HepG2 (cell line): ENCODE results near the gene PLEKHG4. TPM values are rescaled to one million over a fixed set of nuclear protein-coding genes. Genes with fewer than 3 reads are reported as not detected.

Source experiments
- MYC ChIP-seq: sonication (generic); formaldehyde crosslinking; IDR thresholded peaks from 2 replicates; pipeline ENCODE4 v1.9.0; 2021; ENCODE audit warnings: missing genetic modification reagents, borderline replicate concordance
- NKX3-1 ChIP-seq: sonication (generic); formaldehyde crosslinking; IDR thresholded peaks from 2 replicates; pipeline ENCODE4 v1.5.0; 2020; ENCODE audit warnings: missing genetic modification reagents
- RXRA ChIP-seq: sonication (generic); formaldehyde crosslinking; IDR thresholded peaks from 2 replicates; pipeline ENCODE4 v1.5.1; 2020; ENCODE audit warnings: missing genetic modification reagents
- SAP130 ChIP-seq: IDR thresholded peaks from 2 replicates; pipeline ENCODE4 v1.6.1; 2016; ENCODE audit warnings: low read depth
- SP5 ChIP-seq: IDR thresholded peaks from 2 replicates; pipeline ENCODE4 v1.6.1; 2016; ENCODE audit warnings: low read depth, borderline replicate concordance
- ZBTB38 ChIP-seq: sonication (generic); formaldehyde crosslinking; IDR thresholded peaks from 2 replicates; pipeline ENCODE4 v1.5.1; 2020; ENCODE audit warnings: mild to moderate bottlenecking, missing genetic modification reagents
- ZNF160 ChIP-seq: sonication (generic); formaldehyde crosslinking; IDR thresholded peaks from 2 replicates; pipeline ENCODE4 v1.8.0; 2022; ENCODE audit warnings: mild to moderate bottlenecking, inconsistent platforms, missing genetic modification reagents
- polyA plus RNA-seq, 8 experiments: library from polyadenylated mRNA; depleted of rRNA in 3 of 8; stranded (reverse) in 7 of 8; unstranded in 1 of 8; fragments of >200 nt; fragmentation: Illumina TruSeq in 4 of 8; extraction: Trizol in 4 of 8; gene quantifications; 2 replicates each; pipeline versions ENCODE4 v1.2.1 to v1.2.3, GENCODE V29; 2011 to 2016; ENCODE audit warnings: low read depth in 4 of 8, missing spikeins in 1 of 8, mixed read lengths in 1 of 8; ENCODE audit not compliant: insufficient read depth in 1 of 8
- total RNA-seq, 5 experiments: library from RNA; depleted of rRNA; stranded (reverse); fragments of >200 nt; fragmentation: Illumina TruSeq; extraction: Trizol; gene quantifications; 2 replicates each; pipeline ENCODE4 v1.2.3, GENCODE V29; 2016; ENCODE audit warnings: low read depth in 1 of 5
- TF ChIP-seq, protein P1 (sequence below): sonication (generic); formaldehyde crosslinking; IDR thresholded peaks from 2 replicates; pipeline ENCODE4 v1.4.0; 2020; ENCODE audit warnings: low read depth, missing genetic modification reagents
- TF ChIP-seq, protein P2 (sequence below): sonication (generic); formaldehyde crosslinking; IDR thresholded peaks from 2 replicates; pipeline ENCODE4 v1.8.1; 2022; ENCODE audit warnings: mild to moderate bottlenecking, missing genetic modification reagents
- TF ChIP-seq, protein P3 (sequence below): sonication (generic); formaldehyde crosslinking; IDR thresholded peaks from 2 replicates; pipeline ENCODE4 v1.8.0; 2023; ENCODE audit warnings: mild to moderate bottlenecking, missing genetic modification reagents
- TF ChIP-seq, protein P4 (sequence below): sonication (generic); formaldehyde crosslinking; IDR thresholded peaks from 2 replicates; pipeline ENCODE4 v1.4.0; 2020; ENCODE audit warnings: missing genetic modification reagents
- TF ChIP-seq, protein P5 (sequence below): sonication (generic); formaldehyde crosslinking; IDR thresholded peaks from 2 replicates; pipeline ENCODE4 v1.4.0; 2020; ENCODE audit warnings: missing genetic modification reagents
- TF ChIP-seq, protein P6 (sequence below): sonication (generic); formaldehyde crosslinking; conservative IDR thresholded peaks from 2 replicates; pipeline ENCODE4 v1.4.0; 2020; ENCODE audit warnings: missing genetic modification reagents

PLEKHG4 gene
- total and polyA plus RNA-seq, 2 of the 13 experiments (the other 11 are each of a cell fraction or from before 2014, with no cell fraction given), result 7.1 to 13.6 TPM

DNA sequence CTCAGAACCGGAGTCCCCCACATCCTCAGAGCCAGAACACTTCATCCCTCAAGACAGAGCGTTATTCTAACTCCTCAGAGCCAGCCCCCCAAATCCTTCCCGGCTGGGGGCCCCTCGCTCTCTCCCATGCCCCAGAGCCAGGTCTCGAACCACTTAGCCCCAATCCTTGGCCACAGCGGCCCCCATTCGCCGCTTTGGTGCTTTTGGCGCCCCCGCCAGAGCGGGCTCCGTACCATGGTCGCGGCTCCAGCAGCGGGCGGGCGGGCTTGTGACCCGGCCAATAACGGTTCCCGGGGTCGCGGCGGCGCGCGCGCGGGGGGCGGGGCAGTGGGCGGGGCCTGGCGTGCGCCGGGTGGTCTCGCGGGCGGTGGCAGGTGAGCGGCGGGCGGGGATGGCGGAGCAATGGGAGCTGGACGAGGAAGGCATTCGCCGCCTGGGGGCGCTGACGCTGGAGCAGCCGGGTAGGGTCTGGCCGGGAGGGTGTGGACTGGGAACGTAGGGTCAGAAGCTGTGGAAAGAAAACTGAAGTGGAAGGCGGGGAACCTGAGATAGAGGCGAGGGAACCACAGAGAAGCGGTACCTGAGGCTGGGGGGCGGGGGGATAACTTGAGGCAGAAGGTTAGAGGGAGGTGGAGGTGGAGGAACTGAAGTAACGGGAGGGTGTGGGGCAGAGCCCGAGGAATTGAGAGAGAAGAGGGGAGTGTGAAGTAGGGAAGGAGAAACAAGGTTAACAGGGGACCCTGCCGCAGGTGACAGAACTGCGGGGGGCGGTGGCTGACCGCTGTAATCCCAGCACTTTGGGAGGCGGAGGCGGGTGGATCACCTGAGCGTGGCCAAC is 47.4 kb downstream of the PLEKHG4 start, which contains the start of the genes KCTD19 and LRRC36 (continued):
- TF ChIP-seq, protein P1, sequence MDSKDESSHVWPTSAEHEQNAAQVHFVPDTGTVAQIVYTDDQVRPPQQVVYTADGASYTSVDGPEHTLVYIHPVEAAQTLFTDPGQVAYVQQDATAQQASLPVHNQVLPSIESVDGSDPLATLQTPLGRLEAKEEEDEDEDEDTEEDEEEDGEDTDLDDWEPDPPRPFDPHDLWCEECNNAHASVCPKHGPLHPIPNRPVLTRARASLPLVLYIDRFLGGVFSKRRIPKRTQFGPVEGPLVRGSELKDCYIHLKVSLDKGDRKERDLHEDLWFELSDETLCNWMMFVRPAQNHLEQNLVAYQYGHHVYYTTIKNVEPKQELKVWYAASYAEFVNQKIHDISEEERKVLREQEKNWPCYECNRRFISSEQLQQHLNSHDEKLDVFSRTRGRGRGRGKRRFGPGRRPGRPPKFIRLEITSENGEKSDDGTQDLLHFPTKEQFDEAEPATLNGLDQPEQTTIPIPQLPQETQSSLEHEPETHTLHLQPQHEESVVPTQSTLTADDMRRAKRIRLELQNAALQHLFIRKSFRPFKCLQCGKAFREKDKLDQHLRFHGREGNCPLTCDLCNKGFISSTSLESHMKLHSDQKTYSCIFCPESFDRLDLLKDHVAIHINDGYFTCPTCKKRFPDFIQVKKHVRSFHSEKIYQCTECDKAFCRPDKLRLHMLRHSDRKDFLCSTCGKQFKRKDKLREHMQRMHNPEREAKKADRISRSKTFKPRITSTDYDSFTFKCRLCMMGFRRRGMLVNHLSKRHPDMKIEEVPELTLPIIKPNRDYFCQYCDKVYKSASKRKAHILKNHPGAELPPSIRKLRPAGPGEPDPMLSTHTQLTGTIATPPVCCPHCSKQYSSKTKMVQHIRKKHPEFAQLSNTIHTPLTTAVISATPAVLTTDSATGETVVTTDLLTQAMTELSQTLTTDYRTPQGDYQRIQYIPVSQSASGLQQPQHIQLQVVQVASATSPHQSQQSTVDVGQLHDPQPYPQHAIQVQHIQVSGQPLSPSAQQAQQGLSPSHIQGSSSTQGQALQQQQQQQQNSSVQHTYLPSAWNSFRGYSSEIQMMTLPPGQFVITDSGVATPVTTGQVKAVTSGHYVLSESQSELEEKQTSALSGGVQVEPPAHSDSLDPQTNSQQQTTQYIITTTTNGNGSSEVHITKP, result 0 out of 2 replicates have a peak, but pooled peaks have one; percentile 12
- TF ChIP-seq, protein P2, sequence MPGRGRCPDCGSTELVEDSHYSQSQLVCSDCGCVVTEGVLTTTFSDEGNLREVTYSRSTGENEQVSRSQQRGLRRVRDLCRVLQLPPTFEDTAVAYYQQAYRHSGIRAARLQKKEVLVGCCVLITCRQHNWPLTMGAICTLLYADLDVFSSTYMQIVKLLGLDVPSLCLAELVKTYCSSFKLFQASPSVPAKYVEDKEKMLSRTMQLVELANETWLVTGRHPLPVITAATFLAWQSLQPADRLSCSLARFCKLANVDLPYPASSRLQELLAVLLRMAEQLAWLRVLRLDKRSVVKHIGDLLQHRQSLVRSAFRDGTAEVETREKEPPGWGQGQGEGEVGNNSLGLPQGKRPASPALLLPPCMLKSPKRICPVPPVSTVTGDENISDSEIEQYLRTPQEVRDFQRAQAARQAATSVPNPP (CRISPR knock-in tag), result peak; percentile 49; the same call in 1 of the 2 replicates
- 0 out of 2 replicates have a peak, but pooled peaks have one; percentile 22 for TF ChIP-seq RXRA (CRISPR knock-in tag)
- TF ChIP-seq NKX3-1 (CRISPR knock-in tag), result 0 out of 2 replicates have a peak, but pooled peaks have one; percentile 19
- TF ChIP-seq, protein P3, sequence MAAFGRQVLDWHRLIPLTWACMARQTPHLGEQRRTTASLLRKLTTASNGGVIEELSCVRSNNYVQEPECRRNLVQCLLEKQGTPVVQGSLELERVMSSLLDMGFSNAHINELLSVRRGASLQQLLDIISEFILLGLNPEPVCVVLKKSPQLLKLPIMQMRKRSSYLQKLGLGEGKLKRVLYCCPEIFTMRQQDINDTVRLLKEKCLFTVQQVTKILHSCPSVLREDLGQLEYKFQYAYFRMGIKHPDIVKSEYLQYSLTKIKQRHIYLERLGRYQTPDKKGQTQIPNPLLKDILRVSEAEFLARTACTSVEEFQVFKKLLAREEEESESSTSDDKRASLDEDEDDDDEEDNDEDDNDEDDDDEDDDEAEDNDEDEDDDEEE (CRISPR knock-in tag), result 0 out of 2 replicates have a peak, but pooled peaks have one; percentile 45
- TF ChIP-seq, protein P4, sequence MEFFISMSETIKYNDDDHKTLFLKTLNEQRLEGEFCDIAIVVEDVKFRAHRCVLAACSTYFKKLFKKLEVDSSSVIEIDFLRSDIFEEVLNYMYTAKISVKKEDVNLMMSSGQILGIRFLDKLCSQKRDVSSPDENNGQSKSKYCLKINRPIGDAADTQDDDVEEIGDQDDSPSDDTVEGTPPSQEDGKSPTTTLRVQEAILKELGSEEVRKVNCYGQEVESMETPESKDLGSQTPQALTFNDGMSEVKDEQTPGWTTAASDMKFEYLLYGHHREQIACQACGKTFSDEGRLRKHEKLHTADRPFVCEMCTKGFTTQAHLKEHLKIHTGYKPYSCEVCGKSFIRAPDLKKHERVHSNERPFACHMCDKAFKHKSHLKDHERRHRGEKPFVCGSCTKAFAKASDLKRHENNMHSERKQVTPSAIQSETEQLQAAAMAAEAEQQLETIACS, result peak; percentile 80
- peak; percentile 8; the same call in 1 of the 2 replicates for TF ChIP-seq ZBTB38 (CRISPR knock-in tag)
- 0 out of 2 replicates have a peak, but pooled peaks have one; percentile 29 for TF ChIP-seq ZNF160 (CRISPR knock-in tag)
- TF ChIP-seq SP5, result peak; percentile 45
- TF ChIP-seq MYC, result 0 out of 2 replicates have a peak, but pooled peaks have one; percentile 9
- TF ChIP-seq, protein P5, sequence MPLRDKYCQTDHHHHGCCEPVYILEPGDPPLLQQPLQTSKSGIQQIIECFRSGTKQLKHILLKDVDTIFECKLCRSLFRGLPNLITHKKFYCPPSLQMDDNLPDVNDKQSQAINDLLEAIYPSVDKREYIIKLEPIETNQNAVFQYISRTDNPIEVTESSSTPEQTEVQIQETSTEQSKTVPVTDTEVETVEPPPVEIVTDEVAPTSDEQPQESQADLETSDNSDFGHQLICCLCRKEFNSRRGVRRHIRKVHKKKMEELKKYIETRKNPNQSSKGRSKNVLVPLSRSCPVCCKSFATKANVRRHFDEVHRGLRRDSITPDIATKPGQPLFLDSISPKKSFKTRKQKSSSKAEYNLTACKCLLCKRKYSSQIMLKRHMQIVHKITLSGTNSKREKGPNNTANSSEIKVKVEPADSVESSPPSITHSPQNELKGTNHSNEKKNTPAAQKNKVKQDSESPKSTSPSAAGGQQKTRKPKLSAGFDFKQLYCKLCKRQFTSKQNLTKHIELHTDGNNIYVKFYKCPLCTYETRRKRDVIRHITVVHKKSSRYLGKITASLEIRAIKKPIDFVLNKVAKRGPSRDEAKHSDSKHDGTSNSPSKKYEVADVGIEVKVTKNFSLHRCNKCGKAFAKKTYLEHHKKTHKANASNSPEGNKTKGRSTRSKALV (CRISPR knock-in tag), result 0 out of 2 replicates have a peak, but pooled peaks have one; percentile 52
- peak; percentile 37; the same call in 1 of the 2 replicates for TF ChIP-seq SAP130
- TF ChIP-seq, protein P6, sequence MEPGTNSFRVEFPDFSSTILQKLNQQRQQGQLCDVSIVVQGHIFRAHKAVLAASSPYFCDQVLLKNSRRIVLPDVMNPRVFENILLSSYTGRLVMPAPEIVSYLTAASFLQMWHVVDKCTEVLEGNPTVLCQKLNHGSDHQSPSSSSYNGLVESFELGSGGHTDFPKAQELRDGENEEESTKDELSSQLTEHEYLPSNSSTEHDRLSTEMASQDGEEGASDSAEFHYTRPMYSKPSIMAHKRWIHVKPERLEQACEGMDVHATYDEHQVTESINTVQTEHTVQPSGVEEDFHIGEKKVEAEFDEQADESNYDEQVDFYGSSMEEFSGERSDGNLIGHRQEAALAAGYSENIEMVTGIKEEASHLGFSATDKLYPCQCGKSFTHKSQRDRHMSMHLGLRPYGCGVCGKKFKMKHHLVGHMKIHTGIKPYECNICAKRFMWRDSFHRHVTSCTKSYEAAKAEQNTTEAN (CRISPR knock-in tag), result peak; percentile 61; the same call in 1 of the 2 replicates
